GM18517 (cell line): ENCODE measurements around the gene MMP8.

Source experiments
- ATAC-seq: cut with Tn5 transposase; IDR thresholded peaks from one replicate; pipeline ENCODE4 v1.9.1; 2021; ENCODE audit warnings: mild to moderate bottlenecking, moderate library complexity; ENCODE audit not compliant: unreplicated experiment

Gene MMP8

GRCh38 chr11:102662607-102663006, 62.1 kb downstream of the MMP8 start:
- ATAC-seq, result no peak
